Tibial artery (tissue), 4 donors: ENCODE measurements around the gene BRCA2.
A peak's percentile ranks its signal among the peaks of the same experiment; 100 is the strongest.

Experiments
- DNase-seq, 2 donors: peaks; one replicate each; pipeline ENCODE4 v3.0.0-alpha.2; 2019
- H3K27ac ChIP-seq, 2 donors: fragments of 200-600 bp; sonication (generic) in 1 of 2; 1 replicate in 1 of 2; 2 replicates in 1 of 2; pipeline ENCODE4 v1.5.1; 2018 to 2019; ENCODE audit warnings: mild to moderate bottlenecking in 1 of 2
- H3K27me3 ChIP-seq, 2 donors: fragments of 200-600 bp; sonication (generic) in 1 of 2; one replicate each; pipeline versions ENCODE4 v1.5.1 to v1.6.0; 2016 to 2019
- H3K36me3 ChIP-seq, 3 donors: fragments of 200-600 bp; sonication (generic) in 2 of 3; one replicate each; pipeline ENCODE4 v1.5.1; 2016 to 2019; ENCODE audit warnings: mild to moderate bottlenecking in 2 of 3
- H3K4me1 ChIP-seq, 4 donors: fragments of 200-600 bp; sonication (generic) in 2 of 4; 1 replicate in 3 of 4; 2 replicates in 1 of 4; pipeline ENCODE4 v1.5.1; 2016 to 2019
- H3K4me3 ChIP-seq, 2 donors: fragments of 200-600 bp; sonication (generic) in 1 of 2; 1 replicate in 1 of 2; 2 replicates in 1 of 2; pipeline ENCODE4 v1.5.1; 2018 to 2019; ENCODE audit warnings: mild to moderate bottlenecking in 2 of 2
- H3K9me3 ChIP-seq, 3 donors: fragments of 200-600 bp; sonication (generic) in 1 of 3; one replicate each; pipeline ENCODE4 v1.5.1; 2016 to 2019
- intact Hi-C: fragments of 100-400 bp; cut with DNase I; formaldehyde crosslinking; loops from one replicate; pipeline ENCODE4 v1.15.0; 2023; ENCODE audit warnings: low total_unique reads
- TF ChIP-seq, protein P1 (sequence below), 2 experiments: fragments of 200-600 bp in 1 of 2; fragments of 450-650 bp in 1 of 2; IDR thresholded peaks; one replicate each; pipeline ENCODE4 v1.5.1; 2017 to 2019; ENCODE audit warnings: antibody characterized with exemption in 2 of 2, mild to moderate bottlenecking in 1 of 2, moderate library complexity in 1 of 2

The BRCA2 gene

GRCh38 chr13:32381539-32381938, 66.2 kb downstream of the BRCA2 start:
- intact Hi-C loops = no loop called here
- no peak overlapping the region for H3K4me3 ChIP-seq
- H3K36me3 ChIP-seq = no peaks in the 10 kb centered on the region
- H3K4me1 ChIP-seq = no peaks in the 10 kb centered on the region
- no peak for DNase-seq
- no peaks in the 10 kb centered on the region for H3K9me3 ChIP-seq
- H3K27ac ChIP-seq = no peak overlapping the region
- H3K27me3 ChIP-seq = no peaks in the 10 kb centered on the region
- TF ChIP-seq, protein P1, sequence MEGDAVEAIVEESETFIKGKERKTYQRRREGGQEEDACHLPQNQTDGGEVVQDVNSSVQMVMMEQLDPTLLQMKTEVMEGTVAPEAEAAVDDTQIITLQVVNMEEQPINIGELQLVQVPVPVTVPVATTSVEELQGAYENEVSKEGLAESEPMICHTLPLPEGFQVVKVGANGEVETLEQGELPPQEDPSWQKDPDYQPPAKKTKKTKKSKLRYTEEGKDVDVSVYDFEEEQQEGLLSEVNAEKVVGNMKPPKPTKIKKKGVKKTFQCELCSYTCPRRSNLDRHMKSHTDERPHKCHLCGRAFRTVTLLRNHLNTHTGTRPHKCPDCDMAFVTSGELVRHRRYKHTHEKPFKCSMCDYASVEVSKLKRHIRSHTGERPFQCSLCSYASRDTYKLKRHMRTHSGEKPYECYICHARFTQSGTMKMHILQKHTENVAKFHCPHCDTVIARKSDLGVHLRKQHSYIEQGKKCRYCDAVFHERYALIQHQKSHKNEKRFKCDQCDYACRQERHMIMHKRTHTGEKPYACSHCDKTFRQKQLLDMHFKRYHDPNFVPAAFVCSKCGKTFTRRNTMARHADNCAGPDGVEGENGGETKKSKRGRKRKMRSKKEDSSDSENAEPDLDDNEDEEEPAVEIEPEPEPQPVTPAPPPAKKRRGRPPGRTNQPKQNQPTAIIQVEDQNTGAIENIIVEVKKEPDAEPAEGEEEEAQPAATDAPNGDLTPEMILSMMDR (IDR thresholded peaks at IDR 0.05) = peak; percentile 41 to 44

DNA sequence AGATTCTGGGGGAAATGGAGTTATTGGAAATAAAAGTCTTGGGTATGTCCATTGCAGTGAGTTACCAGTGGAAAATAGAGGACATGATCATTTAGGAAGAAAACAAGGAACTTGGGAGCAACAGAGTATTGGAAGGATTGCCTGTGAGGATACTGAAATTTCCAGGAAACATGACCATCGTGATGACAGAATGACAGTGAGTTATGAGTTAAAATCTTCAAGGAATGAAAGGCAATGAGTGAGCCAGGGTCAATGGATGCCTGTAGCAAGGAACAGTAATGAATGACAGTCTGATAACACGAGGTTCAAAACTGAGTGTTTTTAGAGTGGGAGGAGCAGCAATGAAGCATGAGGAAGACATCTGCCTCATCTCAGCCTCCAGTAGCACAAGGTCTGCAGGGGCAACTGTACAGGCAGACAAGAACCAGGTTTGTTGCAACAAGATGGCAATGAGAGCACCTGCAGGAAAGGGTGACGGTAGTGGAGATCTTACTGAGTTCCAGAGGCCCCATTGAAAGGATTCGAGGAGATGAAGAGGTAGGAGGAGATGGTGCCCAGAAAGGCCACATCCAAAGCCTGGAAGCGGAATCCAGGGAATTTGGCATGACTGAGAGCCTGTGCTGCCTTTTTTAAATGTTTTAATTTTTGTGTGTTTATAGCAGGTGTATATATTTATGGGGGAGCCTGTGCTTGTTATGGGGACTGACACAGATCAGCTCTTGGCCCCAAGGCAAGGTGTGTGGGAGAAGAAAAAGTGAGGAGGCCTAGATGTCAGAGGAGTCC, 68.7 kb downstream of the BRCA2 start:
- Histone ChIP-seq H3K36me3 (no peaks in the 10 kb centered on the region), H3K4me1 (no peaks in the 10 kb centered on the region), H3K9me3 (no peaks in the 10 kb centered on the region), H3K27me3 (no peaks in the 10 kb centered on the region), H3K4me3 (no peak overlapping the region), H3K27ac (no peak overlapping the region)
- DNase-seq = no peak
- intact Hi-C loops = no loop called here
- TF ChIP-seq, protein P1 (IDR thresholded peaks at IDR 0.05) = no peak

- no peak for DNase-seq
- intact Hi-C loops = no loop called here
- Histone ChIP-seq H3K4me1 (no peaks in the 10 kb centered on the region), H3K4me3 (no peak overlapping the region), H3K36me3 (no peaks in the 10 kb centered on the region), H3K27me3 (no peaks in the 10 kb centered on the region), H3K27ac (no peak overlapping the region), H3K9me3 (no peaks in the 10 kb centered on the region)
- TF ChIP-seq, protein P1 (IDR thresholded peaks at IDR 0.05) = no peak
Observed at GRCh38 chr13:32384702-32385101, 69.4 kb downstream of the BRCA2 start.

- no peak for DNase-seq
- TF ChIP-seq, protein P1 (IDR thresholded peaks at IDR 0.05) = no peak
Observed at GRCh38 chr13:32385410-32385809, 70.1 kb downstream of the BRCA2 start.

GRCh38 chr13:32390048-32390447, 74.7 kb downstream of the BRCA2 start:
- Histone ChIP-seq H3K27ac (no peak overlapping the region), H3K27me3 (no peaks in the 10 kb centered on the region), H3K36me3 (no peaks in the 10 kb centered on the region), H3K4me1 (no peaks in the 10 kb centered on the region), H3K4me3 (no peak overlapping the region), H3K9me3 (no peaks in the 10 kb centered on the region)
- intact Hi-C loops = no loop called here
- DNase-seq = no peak
- TF ChIP-seq, protein P1 (IDR thresholded peaks at IDR 0.05) = no peak

More at GRCh38 chr13:32385410-32385809, 70.1 kb downstream of the BRCA2 start:
- Histone ChIP-seq H3K9me3 (no peaks in the 10 kb centered on the region), H3K36me3 (no peaks in the 10 kb centered on the region), H3K4me3 (no peak overlapping the region), H3K27me3 (no peaks in the 10 kb centered on the region), H3K4me1 (no peaks in the 10 kb centered on the region), H3K27ac (no peak overlapping the region)
- intact Hi-C loops = no loop called here
